Measurements from ENCODE around the gene TNFRSF1A.

The TNFRSF1A gene

DNA sequence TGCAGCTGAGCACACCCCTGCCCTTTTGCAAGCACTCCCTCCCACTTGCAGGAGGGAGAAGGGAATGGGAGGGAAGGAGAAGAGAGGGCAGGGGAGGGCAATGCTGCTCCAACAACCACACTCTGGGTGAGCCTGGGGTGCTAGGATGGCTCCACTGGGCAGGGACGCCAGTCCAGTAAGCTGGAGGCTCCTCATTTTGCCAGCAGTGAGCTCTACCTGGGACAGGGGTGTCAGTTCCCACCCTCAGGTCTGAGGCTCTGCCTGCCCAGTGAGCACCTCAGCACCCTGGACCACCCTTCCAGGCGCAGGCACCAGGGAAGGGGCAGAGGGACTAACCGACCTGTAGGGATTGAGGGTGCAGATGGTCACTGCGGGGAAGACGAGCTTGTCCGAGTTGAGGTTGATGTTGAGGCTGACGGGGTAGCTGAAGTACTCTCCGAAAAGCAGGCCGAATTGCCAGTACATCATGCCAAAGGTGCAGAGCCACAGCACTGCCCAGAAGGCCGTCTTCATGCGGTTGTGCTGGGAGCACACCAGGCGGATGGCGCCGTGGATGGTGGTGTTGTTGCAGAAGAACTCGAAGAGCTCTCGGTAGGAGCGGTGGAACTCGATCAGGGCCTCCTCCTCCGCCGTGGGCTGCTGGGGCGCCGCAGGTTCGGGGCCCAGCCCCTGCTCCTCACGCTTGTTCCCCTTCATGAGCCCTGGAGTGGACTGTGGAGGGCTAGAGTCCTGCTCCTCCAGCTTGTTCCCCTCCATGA, 32.3 kb upstream of the TNFRSF1A start:
- DNase-seq: no peak

DNA sequence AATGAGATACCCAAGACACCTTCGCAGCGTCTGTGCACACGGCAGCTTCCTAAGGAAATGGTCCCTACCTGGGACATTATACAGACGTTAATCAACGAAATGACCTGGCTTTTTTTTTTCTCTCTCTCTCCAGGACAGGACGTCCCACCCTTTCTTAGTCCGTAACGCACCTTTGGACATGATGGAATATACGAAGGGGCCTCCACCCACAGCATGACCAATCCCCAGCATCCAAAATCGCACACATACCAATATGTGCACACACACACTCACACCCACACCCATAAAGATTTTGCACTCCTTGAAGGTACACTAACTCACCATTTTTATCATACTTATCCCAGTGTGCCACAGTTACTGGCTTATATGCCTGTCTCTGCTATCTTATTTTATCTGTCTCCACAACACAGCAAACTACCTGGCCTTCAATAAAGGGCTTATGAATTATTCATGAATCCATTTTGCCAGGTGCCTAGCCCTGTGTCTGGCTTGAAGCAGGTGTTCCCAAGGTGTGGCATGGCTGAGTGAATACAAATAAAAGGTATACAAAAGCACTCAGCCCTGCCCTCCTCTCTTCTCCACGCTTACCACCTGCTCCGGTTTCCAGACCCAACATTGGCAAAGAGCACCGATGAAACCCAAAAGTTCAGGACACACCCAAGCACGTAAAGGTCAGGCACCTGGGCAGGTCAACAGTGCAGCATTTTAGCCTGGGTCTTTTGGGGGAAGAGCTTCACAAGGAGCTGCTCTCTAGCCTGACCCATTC, 31.3 kb upstream of the TNFRSF1A start:
- DNase-seq: no peak

- peak; percentile 76 for DNase-seq
Observed at GRCh38 chr12:6372403-6373003, 30.6 kb upstream of the TNFRSF1A start.

DNA sequence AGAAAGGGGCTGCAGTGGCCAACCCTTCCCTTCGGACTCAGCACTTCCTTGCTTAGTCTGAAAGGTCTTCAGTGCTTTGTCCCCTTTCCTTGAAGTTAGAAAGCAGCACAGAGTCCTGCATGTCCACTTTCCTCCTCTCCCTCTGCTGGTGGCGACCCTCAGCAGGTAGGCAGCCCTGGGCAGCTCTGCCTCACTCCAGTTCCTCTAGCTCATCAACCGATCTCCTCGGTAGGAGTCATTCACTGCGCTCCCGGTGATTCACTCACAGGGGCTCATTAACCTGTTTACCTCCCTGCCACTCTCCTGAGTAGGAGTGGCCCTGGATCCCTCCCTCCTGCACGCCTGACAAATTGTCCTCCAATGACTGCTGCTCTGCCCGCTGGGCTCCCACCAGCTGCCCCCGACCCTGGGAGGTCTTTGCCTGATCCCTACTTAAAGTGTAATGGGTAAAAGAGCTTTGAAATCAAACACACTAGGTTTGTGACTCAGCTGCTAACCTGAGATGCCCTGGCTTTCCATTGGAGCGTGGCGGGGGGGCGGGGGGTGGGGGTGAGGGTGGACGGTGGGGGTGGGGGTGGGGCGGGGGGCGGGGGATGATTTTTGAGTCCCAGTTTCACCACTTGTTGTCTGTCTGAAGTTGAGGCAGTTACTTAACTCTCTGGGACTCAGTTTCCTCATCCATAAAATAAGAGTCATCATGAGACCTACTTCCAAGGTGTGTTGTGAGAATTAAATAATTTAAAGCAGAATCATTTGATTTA, 29.3 kb upstream of the TNFRSF1A start:
- no peak for DNase-seq

DNA sequence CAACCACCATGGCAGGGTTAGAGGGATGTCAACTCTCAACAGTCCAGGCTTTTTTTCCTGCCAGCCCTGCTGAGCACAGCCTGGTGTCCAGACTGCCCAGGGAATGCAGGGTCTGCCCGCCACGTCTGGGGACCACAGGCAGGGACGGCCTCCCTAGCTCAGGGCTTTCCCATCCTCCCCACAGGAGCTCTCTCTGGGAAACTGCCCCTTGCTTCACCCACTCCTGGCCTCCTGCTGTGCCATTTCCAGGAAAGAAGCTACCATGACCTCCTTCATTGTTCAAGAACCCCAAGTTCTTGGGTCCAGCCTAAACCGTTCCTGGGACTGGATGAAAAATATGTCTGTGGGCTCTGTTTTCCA, 28.7 kb upstream of the TNFRSF1A start:
- DNase-seq: no peak

GRCh38 chr12:6369916-6370575, 28.2 kb upstream of the TNFRSF1A start:
- no peak for DNase-seq

DNA sequence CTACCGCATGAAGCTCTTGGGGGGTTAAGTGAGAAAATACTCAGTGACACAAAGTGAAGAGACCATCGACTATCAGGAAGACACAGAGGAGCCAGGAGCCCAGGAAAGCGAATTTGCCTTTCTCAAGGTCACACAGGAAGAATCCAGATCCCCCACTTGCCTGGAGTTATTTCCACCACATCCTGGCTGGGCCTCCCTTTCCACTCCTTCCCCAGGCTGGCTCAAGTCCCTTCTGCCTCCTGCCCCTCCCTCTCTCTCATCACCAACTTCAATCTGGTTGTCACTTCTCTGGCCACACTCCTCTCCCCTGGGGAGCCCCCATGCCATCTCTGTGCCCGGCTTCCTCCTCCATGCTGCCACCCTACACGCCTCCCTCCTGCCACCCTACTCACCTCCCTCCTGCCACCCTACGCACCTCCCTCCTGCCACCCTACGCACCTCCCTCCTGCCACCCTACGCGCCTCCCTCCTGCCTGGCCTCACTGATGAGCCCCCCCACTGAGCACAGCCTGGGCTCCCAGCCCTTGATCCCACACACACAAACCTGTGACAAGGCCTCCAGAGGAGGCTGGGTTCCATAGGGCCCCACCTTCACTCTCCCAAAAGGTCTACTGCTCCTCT, 27.1 kb upstream of the TNFRSF1A start:
- DNase-seq: no peak

DNA sequence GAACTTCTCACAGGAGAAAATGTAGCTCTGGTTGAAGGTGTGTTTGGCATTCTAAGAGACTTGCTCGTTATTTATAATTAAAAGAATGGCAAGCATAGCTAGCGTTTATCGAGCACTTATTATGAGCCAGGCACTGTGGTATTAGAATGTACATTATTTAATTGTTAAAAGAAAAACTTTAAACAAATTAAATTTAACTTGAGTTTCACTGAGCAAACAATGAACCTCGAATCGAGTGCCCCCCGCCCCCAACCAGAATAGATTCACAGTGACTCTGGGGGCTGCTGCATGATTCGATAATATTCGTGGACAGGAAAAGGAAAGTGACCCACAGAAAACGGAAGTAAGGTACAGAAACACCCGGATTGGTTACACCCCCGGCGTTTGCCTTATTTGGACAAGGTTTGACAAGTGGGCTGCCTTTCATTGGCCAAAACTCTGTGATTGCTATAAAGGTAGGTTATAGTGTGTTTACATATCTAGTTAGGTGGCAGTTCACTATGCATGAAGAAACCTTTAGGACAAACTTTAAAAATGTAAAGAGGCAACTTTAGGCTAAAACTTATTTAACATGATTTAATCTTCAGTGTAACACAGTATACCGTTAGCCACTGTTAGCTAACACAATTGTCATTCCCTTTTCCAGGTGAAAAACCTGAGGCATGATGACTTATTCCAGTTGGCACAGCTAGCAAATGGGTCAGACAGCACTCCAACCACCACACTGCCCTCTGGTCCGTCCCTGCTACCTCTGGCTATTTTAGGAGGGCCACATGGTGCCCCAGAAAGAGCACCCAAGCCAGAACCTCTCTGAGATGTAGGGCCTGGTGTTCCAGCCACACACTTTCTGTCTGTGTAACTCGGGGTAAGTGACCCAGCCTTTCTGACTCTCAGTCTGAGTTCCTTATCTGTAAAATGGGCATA, 26.4 kb upstream of the TNFRSF1A start:
- DNase-seq: peak; percentile 72

DNA sequence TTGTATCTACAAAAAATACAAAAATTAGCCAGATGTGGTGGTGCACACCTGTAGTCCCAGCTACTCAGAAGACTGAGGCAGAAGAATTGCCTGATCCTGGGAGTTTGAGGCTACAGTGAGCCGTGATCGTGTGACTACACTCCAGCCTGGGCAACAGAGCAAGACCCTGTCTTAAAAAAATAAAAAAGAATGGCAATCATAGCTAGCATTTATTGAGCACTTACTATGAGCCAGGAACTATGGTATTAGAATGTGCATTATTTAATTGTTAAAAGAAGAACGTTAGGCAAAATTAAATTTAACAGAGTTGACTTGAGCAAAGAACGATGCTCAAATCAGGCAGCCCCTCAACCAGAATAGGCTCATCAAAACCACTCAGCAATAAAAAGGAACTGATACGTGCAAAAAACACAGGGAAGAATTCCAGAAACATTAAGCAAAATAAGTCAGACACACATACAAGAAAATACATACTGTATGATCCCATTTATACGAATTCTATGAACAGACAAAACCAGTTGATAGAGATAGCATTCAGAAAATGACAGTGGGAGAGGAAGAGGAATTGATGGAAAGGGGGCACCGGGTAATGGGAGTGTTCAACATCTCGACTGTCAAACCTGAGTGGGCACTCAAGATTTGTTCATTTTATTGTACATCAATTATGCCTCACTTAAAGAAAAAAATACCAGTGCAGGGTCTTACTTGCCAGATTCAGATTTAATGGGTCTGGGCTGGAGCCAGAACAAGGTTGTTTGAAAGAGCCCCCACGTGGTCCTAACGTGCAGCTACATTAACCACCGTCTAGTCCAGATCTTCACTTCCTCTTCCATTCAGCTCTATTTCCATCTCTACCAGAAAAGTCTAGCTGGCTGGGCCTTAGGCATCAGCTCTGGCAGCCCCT, 25.4 kb upstream of the TNFRSF1A start:
- peak; percentile 71 for DNase-seq

- no peak for DNase-seq
Observed at GRCh38 chr12:6364044-6364374, 22.1 kb upstream of the TNFRSF1A start.

DNA sequence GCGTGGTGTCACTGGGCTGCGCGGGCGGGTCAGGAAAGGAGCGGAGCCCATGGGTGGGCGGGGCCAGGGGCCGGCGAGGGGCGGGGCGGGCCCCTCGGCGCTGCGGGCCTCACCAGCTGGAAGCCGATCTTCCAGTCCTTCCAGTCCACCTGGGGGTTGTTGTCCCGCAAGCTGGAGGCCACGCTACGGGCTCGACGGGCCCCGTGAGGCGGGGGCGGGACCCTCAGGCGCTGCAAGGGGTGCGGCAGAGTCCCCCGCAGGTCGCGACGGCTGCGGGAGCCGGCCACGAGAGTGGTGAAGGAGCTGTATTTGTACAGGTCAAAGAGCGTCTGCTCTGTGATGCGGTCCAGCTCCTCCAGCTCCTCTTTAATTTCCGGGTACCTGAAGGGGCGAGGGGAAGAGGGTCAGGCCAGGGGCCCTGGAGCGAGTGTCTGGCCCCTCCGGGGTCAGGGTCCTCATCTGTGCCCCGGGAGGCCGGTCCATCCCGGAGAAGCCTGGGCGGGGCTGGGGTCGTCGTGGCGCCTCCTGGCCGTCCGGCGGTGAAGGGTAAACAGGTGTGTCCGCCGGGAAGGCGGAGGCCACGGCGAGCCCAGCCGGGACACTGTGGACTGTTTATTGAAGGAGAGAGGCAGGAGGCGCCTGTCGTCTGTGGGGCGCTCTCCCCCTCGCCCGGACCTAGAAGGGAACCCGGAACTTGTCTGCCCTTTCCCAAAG, 21.6 kb upstream of the TNFRSF1A start:
- peak; percentile 57 for DNase-seq

GRCh38 chr12:6363010-6363329, 21.1 kb upstream of the TNFRSF1A start:
- no peak for DNase-seq

GRCh38 chr12:6362403-6362802, 20.5 kb upstream of the TNFRSF1A start:
- no peak for DNase-seq

DNA sequence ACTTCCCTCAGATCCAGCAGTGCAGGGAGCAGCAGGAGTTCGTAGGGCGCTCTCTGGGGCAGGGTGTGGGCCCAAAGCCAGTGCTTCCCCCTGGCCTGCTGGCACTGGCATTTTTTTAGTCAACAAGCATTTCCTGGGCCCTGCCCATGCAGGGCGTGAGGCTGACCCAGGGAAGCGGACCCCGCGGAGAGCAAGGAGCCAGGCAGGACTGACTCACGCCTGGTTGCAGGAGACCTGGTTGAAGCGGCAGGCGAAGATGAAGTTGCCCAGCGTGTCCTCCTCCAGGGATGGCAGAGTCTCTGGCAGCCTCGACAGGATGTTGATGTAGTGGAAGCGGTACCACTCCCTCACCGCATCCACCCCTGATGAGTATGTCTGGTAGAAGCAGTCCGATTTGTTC, 20.0 kb upstream of the TNFRSF1A start:
- DNase-seq: no peak

DNA sequence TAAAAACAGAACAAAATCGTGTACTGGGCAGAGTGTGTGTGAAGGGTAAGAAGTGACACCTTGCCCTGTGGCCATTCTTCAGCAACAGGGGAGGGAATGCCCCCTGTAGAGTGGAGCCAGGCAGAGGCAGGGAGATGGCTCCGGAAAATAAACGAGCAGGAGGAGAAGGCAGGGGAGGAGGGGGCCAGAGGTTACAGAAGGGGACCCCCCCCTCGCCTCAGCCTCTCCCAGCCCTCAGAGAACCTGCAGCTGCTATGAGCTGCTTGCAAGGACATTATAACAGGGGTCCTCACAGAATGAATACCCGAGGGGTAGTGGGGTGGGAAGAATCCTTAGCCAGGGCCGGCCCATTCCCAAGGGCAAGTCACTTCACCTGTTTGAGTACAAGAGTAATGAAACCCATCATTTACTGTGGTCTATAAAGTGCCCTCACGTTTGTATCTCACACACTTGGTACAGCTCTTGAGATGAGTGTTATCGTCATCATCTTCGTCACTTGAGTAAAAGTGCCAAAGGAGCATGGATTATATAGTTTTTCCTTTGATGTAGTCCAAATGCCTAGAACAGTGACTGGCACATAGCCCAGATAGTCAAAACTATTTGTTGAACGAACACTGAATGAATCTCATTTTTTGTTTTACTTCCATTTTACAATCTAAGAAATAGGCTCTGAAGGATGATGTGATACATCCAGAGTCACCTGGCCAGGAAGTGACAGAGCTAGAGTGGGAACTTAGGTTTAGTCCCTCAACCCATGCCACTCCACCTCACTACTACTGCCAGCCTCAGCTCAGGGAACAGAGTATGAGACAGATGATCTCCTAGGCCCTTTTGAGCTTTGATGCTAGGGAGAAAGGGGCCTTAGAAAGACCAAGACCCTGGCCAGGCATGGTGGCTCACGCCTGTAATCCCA, 19.0 kb upstream of the TNFRSF1A start:
- no peak for DNase-seq

- no peak for DNase-seq
Observed at GRCh38 chr12:6360080-6360571, 18.2 kb upstream of the TNFRSF1A start.

- DNase-seq: peak; percentile 14
Observed at GRCh38 chr12:6358881-6359280, 17.0 kb upstream of the TNFRSF1A start.

GRCh38 chr12:6356374-6356820, 14.5 kb upstream of the TNFRSF1A start:
- no peak for DNase-seq
